GM13976 (cell line): ENCODE results near the gene SMARCA4.
A peak's percentile ranks its signal among the peaks of the same experiment; 100 is the strongest.
"Not testable (repeated sequence)": the region's sequence is repeated elsewhere in the genome, so short reads cannot be mapped to it uniquely, and the experiment has no call there.

Experiments
- DNase-seq: peaks from one replicate; pipeline ENCODE4 v3.0.0; 2012; ENCODE audit warnings: low spot score
- CTCF ChIP-seq: IDR thresholded peaks from 2 replicates; pipeline ENCODE4 v1.5.1; 2012; ENCODE audit warnings: borderline replicate concordance, mild to moderate bottlenecking; ENCODE audit not compliant: insufficient read depth; ENCODE audit errors: extremely low read depth, missing control alignments, control extremely low read depth
- in situ Hi-C: fragments of 300-500 bp; cut with MboI; formaldehyde crosslinking; loops from one replicate; pipeline ENCODE4 v1.12.0; 2022; ENCODE audit warnings: low sequenced_read_pairs, mixed read lengths, inconsistent platforms; ENCODE audit not compliant: unreplicated experiment

Gene SMARCA4

GRCh38 chr19:10946958-10947657 lies 13.7 kb upstream of the SMARCA4 start:
- no peak for TF ChIP-seq CTCF
- no peak for DNase-seq

GRCh38 chr19:10952809-10953208 lies 8.0 kb upstream of the SMARCA4 start:
- TF ChIP-seq CTCF = no peak
- no peak for DNase-seq
- in situ Hi-C loops = no loop called here

More at GRCh38 chr19:10946958-10947657, 13.7 kb upstream of the SMARCA4 start:
- in situ Hi-C loops = no loop called here

GRCh38 chr19:10959277-10959968 lies 1.4 kb upstream of the SMARCA4 start:
- DNase-seq, in situ Hi-C loops: not testable (repeated sequence)

- no peak for TF ChIP-seq CTCF
Measured at GRCh38 chr19:10961073-10961860, 437 bp downstream of the SMARCA4 start.

GRCh38 chr19:10962863-10963262 lies 2.0 kb downstream of the SMARCA4 start:
- no peak for TF ChIP-seq CTCF
- in situ Hi-C loops = no loop called here
- no peak for DNase-seq

More at GRCh38 chr19:10961073-10961860, 437 bp downstream of the SMARCA4 start:
- in situ Hi-C loops = no loop called here
- DNase-seq = peak; percentile 51

- in situ Hi-C loops = no loop called here
- DNase-seq = no peak
- TF ChIP-seq CTCF = no peak
Measured at GRCh38 chr19:10963865-10964264, 3.0 kb downstream of the SMARCA4 start.
